GM13976 (cell line): ENCODE data around the gene COL11A2.

ENCODE experiments used
- DNase-seq: peaks from one replicate; pipeline ENCODE4 v3.0.0; 2012; ENCODE audit warnings: low spot score
- CTCF ChIP-seq: IDR thresholded peaks from 2 replicates; pipeline ENCODE4 v1.5.1; 2012; ENCODE audit warnings: borderline replicate concordance, mild to moderate bottlenecking; ENCODE audit not compliant: insufficient read depth; ENCODE audit errors: extremely low read depth, missing control alignments, control extremely low read depth
- in situ Hi-C: fragments of 300-500 bp; cut with MboI; formaldehyde crosslinking; loops from one replicate; pipeline ENCODE4 v1.12.0; 2022; ENCODE audit warnings: low sequenced_read_pairs, mixed read lengths, inconsistent platforms; ENCODE audit not compliant: unreplicated experiment

The COL11A2 gene

GRCh38 chr6:33203443-33204164 lies 11.3 kb upstream of the COL11A2 start:
- no peak for TF ChIP-seq CTCF
- no peak for DNase-seq
- in situ Hi-C loops = no loop called here

GRCh38 chr6:33202799-33203198 lies 10.5 kb upstream of the COL11A2 start:
- in situ Hi-C loops = no loop called here
- TF ChIP-seq CTCF = no peak
- DNase-seq = no peak

GRCh38 chr6:33201935-33202334 lies 9.7 kb upstream of the COL11A2 start:
- in situ Hi-C loops = no loop called here
- no peak for TF ChIP-seq CTCF
- DNase-seq = no peak

DNA sequence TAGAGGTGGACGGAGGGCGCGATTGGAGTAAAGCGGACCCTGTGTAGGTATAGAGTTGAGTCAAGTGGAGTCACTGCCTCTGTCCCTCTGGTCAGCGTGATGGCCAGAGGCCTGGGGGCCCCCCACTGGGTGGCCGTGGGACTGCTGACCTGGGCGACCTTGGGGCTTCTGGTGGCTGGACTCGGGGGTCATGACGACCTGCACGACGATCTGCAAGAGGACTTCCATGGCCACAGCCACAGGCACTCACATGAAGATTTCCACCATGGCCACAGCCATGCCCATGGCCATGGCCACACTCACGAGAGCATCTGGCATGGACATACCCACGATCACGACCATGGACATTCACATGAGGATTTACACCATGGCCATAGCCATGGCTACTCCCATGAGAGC lies 8.9 kb upstream of the COL11A2 start:
- TF ChIP-seq CTCF = no peak
- in situ Hi-C loops = no loop called here
- no peak for DNase-seq

DNA sequence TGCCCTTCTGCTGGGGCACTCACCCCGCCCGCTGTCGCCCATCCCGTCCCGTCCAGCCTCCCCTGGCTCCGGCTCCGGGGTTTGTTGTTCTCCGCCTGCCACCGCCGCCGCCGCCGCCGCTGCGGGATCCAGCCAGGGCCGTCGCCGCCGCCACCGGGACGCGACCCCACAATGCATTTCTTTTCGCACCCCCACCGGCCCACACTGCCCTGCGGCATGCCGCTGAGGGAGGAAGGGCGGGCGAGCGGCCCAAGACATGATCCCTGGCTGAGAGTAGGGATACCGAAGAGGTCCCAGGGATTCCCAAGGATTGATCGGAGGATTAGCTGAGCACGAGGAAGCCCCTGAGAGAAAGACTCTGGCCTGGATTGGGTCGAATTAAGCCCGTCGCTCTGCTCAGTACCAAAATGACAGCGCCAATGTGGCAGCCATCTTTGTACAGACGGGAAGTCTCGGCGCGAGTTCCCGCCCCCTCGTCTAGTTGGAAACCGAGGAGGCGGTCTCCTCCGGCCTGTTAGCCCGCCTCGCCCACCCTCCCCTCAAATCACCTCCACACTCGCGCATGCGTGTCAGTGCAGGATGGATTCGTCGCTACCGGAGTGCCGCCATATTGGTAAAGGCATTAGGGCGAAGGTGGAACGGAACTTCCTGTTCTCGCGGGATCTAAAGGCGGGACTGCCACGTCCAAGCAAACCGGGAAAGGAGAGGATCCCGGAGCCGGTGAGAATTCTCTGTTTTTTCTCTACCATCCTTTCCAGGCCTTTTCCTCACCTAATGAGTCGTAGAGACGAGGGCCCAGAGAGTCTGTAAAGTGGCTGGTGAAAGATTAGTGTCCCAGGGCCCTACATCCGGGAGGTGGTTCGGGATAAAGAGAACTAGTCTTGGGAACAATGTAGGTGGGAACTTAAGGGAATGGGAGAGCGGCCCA lies 8.2 kb upstream of the COL11A2 start, which contains the start of the genes RXRB and SLC39A7:
TSS of gene RXRB (minus strand) at position 447 of the 928 bp plus-strand sequence. CDS start at position 258, 189 bp downstream.
TSS of gene SLC39A7 (plus strand) at position 649 of the 928 bp plus-strand sequence. CDS start 379 bp downstream, outside the sequence.
- in situ Hi-C loops = no loop called here
- peak; percentile 98 for DNase-seq
- no peak for TF ChIP-seq CTCF

DNA sequence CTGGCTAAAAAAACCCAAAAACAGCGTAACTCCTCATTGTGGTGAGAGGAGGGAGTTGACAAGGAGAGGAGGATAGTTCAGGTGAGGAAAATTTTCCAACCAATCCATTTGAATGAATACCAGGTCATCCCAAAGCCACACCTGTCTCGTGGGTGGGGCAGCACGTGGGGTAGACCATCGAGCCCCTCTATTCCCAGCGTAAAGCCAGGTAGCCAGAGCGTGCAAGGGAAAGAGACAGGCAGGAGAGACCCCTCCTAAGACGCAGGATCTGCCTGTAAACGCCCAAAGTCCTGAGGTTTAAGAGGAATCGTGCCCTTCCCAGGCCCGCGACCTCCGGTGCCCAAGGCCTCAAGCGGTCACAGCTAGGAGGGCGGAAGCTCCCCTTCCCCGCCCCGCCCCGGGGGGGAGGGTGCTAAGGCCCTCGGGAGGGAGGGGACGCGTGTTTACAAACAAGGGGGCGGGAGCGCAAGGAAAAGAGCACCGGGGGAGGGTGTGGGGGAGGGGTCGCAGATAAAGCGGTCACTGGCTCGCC lies 7.5 kb upstream of the COL11A2 start:
- peak; percentile 86 for DNase-seq
- TF ChIP-seq CTCF = no peak
- in situ Hi-C loops = no loop called here
